Gastrocnemius medialis (tissue), 4 donors: ENCODE results near the gene ZNF329.

Experiments
- CTCF ChIP-seq, 5 experiments: fragments of 450-650 bp in 3 of 5; fragments of 200-600 bp in 2 of 5; sonication (generic) in 2 of 5; IDR thresholded peaks in 4 of 5; conservative IDR thresholded peaks in 1 of 5; 1 replicate in 4 of 5; 2 replicates in 1 of 5; pipeline ENCODE4 v1.5.1; 2016 to 2019; ENCODE audit warnings: antibody characterized with exemption in 5 of 5, mild to moderate bottlenecking in 3 of 5, moderate library complexity in 3 of 5
- POLR2A ChIP-seq, 2 donors: fragments of 450-650 bp; IDR thresholded peaks; one replicate each; pipeline ENCODE4 v1.6.1; 2017; ENCODE audit warnings: antibody characterized with exemption in 2 of 2, mild to moderate bottlenecking in 2 of 2, moderate library complexity in 2 of 2

- TF ChIP-seq CTCF (IDR thresholded peaks at IDR 0.05 in 4 of 5, conservative IDR thresholded peaks at IDR 0.05 in 1 of 5): no peak
- TF ChIP-seq POLR2A (IDR thresholded peaks at IDR 0.05): no peak
Observed at GRCh38 chr19:58095328-58095727, 55.3 kb downstream of the ZNF329 start.
